Measurements from ENCODE around the gene C14orf93. TPM values are rescaled to one million over a fixed set of nuclear protein-coding genes. Genes with fewer than 3 reads are reported as not detected.
"Not testable (repeated sequence)": the region's sequence is repeated elsewhere in the genome, so short reads cannot be mapped to it uniquely, and the experiment has no call there.

Gene C14orf93
- total and polyA plus RNA-seq, 8 donors: 5.0 to 29.1 (median 8.6) TPM; not detected in 1

DNA sequence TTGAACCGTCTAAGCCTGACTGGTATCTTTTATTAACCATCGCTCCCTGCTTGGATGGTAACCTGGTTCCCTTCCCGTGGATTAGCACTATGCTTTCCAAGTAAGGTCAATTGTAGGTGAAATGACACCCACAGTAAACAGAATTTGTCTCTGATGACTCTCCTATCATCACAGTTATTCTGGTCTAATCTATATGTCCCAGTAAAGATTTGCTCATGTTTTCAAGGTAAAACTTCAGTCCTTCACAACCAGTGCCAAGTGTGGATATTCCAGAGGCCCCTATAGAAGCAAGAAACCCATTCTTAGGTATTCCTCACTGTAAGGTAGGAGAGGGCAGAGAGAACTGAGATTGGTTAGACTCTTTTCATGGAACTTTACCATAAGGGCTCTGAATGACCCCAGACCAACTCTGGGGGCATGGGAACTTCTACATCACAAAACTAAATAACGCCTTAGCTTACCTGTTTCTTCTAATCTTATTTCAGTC lies 43.1 kb downstream of the C14orf93 start:
- WGBS, 5 donors: 54 to 71% (median 62%) methylated on average over 4 of the region's 4 CpGs
- no peaks in the 10 kb centered on the region for H3K4me1 ChIP-seq
- no peak for TF ChIP-seq POLR2A (IDR thresholded peaks at IDR 0.05)
- no peak for TF ChIP-seq EP300 (IDR thresholded peaks at IDR 0.05)
- TF ChIP-seq, protein P1, sequence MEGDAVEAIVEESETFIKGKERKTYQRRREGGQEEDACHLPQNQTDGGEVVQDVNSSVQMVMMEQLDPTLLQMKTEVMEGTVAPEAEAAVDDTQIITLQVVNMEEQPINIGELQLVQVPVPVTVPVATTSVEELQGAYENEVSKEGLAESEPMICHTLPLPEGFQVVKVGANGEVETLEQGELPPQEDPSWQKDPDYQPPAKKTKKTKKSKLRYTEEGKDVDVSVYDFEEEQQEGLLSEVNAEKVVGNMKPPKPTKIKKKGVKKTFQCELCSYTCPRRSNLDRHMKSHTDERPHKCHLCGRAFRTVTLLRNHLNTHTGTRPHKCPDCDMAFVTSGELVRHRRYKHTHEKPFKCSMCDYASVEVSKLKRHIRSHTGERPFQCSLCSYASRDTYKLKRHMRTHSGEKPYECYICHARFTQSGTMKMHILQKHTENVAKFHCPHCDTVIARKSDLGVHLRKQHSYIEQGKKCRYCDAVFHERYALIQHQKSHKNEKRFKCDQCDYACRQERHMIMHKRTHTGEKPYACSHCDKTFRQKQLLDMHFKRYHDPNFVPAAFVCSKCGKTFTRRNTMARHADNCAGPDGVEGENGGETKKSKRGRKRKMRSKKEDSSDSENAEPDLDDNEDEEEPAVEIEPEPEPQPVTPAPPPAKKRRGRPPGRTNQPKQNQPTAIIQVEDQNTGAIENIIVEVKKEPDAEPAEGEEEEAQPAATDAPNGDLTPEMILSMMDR (IDR thresholded peaks at IDR 0.05): no peak
- TF ChIP-seq POLR2AphosphoS5 (IDR thresholded peaks at IDR 0.05): no peak
- H3K36me3 ChIP-seq: peaks cover 0 to 13% (median 0%) of the 10 kb centered on the region in 4 donors
- H3K27me3 ChIP-seq: no peaks in the 10 kb centered on the region
- no peak overlapping the region for H3K27ac ChIP-seq
- H3K4me3 ChIP-seq: no peak overlapping the region
- DNase-seq: no peak
- H3K9me3 ChIP-seq: no peaks in the 10 kb centered on the region
- intact Hi-C loops (cut with DNase I; ENCODE audit: low total_unique reads): no loop called here

GRCh38 chr14:22965916-22966782 lies 43.8 kb downstream of the C14orf93 start:
- WGBS, 5 donors: 56 to 61% (median 60%) methylated on average over 15 of the region's 15 CpGs
- H3K36me3 ChIP-seq: peaks cover 0 to 13% (median 0%) of the 10 kb centered on the region in 4 donors
- H3K27me3 ChIP-seq; DNase-seq; H3K27ac ChIP-seq; H3K4me3 ChIP-seq; intact Hi-C loops (cut with DNase I; ENCODE audit: low total_unique reads); H3K4me1 ChIP-seq; H3K9me3 ChIP-seq: not testable (repeated sequence)

GRCh38 chr14:22962061-22962676 lies 47.8 kb downstream of the C14orf93 start:
- no peak for DNase-seq
- TF ChIP-seq POLR2A (IDR thresholded peaks at IDR 0.05) (no peak), EP300 (IDR thresholded peaks at IDR 0.05) (no peak), POLR2AphosphoS5 (IDR thresholded peaks at IDR 0.05) (no peak)
- TF ChIP-seq, protein P1 (IDR thresholded peaks at IDR 0.05): no peak
- Histone ChIP-seq H3K9me3 (no peaks in the 10 kb centered on the region), H3K4me1 (peaks cover 0 to 8% (median 2%) of the 10 kb centered on the region in 4 donors), H3K36me3 (no peaks in the 10 kb centered on the region), H3K27me3 (no peaks in the 10 kb centered on the region), H3K27ac (no peak overlapping the region), H3K4me3 (no peak overlapping the region)
- 91 to 98% (median 94%) methylated on average over 6 of the region's 6 CpGs for WGBS, 5 donors
- intact Hi-C loops (cut with DNase I; ENCODE audit: low total_unique reads): no loop called here

GRCh38 chr14:22955702-22956569 lies 54.0 kb downstream of the C14orf93 start:
- Histone ChIP-seq H3K27ac (peak overlapping the region; percentile 95 to 98 (median 97)), H3K4me1 (peaks cover 11 to 23% (median 16%) of the 10 kb centered on the region in 4 donors), H3K36me3 (peaks cover 5 to 28% (median 21%) of the 10 kb centered on the region in 4 donors), H3K4me3 (peak overlapping the region; percentile 50 to 73 (median 68)), H3K27me3 (no peaks in the 10 kb centered on the region), H3K9me3 (no peaks in the 10 kb centered on the region)
- TF ChIP-seq EP300 (IDR thresholded peaks at IDR 0.05) (no peak), POLR2AphosphoS5 (IDR thresholded peaks at IDR 0.05) (no peak), POLR2A (IDR thresholded peaks at IDR 0.05) (no peak)
- TF ChIP-seq, protein P1 (IDR thresholded peaks at IDR 0.05): no peak
- intact Hi-C loops (cut with DNase I; ENCODE audit: low total_unique reads): no loop called here
- 17 to 21% (median 20%) methylated on average over 19 of the region's 19 CpGs for WGBS, 5 donors
- no peak for DNase-seq
